Nephron (organoid): ENCODE measurements around the gene F2RL1.
A peak's percentile ranks its signal among the peaks of the same experiment; 100 is the strongest.
"Not testable (repeated sequence)": the region's sequence is repeated elsewhere in the genome, so short reads cannot be mapped to it uniquely, and the experiment has no call there.

Experiments used
- H3K27ac Mint-ChIP-seq, 3 experiments: 2 replicates each; pipeline ENCODE4 v1.8.0; 2020; ENCODE audit warnings: mixed read lengths in 3 of 3, mild to moderate bottlenecking in 2 of 3, moderate library complexity in 1 of 3
- H3K27me3 Mint-ChIP-seq: 2 replicates; pipeline ENCODE4 v1.8.0; 2021; ENCODE audit warnings: low read depth, mild to moderate bottlenecking, moderate library complexity, mixed read lengths
- H3K36me3 Mint-ChIP-seq: 2 replicates; pipeline ENCODE4 v1.8.0; 2020; ENCODE audit warnings: low read depth, mixed read lengths
- H3K4me1 Mint-ChIP-seq: 2 replicates; pipeline ENCODE4 v1.8.0; 2020; ENCODE audit warnings: mixed read lengths
- H3K4me3 Mint-ChIP-seq, 3 experiments: 2 replicates each; pipeline ENCODE4 v1.8.0; 2020; ENCODE audit warnings: mild to moderate bottlenecking in 3 of 3, mixed read lengths in 3 of 3, moderate library complexity in 2 of 3
- H3K9me3 Mint-ChIP-seq: 2 replicates; pipeline ENCODE4 v1.8.0; 2020; ENCODE audit warnings: mixed read lengths
- TF ChIP-seq, protein P1 (sequence below), 3 experiments: fragments of 200-600 bp; sonication (generic); IDR thresholded peaks; one replicate each; pipeline ENCODE4 v1.5.0; 2021; ENCODE audit warnings: antibody characterized with exemption in 3 of 3; ENCODE audit not compliant: unreplicated experiment in 3 of 3

Gene F2RL1

DNA sequence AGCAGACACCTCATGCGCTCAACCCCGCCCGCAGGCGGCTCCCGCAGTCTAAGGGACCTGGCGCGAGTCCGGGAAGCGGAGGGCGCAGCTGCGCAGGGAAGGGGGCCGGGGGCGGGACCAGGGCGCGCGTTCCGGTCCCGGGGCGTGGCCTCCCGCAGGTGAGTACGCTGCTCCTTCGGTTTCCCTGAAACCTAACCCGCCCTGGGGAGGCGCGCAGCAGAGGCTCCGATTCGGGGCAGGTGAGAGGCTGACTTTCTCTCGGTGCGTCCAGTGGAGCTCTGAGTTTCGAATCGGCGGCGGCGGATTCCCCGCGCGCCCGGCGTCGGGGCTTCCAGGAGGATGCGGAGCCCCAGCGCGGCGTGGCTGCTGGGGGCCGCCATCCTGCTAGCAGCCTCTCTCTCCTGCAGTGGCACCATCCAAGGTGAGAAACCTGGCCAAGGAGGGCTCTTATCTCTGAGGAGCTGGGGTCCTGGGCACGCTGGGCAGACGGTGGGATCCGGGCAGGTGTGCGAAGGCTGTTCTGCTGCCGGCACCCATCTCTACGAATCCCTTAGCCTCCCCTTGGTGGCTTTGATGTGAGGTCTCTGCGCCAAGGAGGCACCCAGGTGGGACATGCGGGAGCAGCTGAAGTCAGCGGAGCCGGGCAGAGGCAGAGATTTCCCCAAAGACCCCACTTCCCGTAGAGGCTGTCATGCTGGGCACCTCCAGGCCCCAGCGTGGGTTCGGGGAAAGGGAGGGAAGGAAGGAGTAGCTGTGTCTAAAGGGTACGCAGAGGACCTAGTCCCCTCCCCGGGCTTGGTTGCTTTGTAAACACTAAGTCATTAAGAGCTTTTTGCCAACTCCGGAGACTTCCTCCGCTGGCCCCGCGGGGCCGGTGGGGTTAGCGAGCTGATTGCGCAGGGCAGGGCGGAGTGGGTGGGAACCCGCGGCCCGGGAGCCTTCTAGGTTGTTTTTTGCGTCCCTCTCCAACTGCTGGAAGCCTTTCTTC lies at the start of gene F2RL1:
Gene F2RL1 (plus strand): TSS at position 187 of the 988 bp plus-strand sequence. CDS start 153 bp downstream, at position 340.
- no peaks in the 10 kb centered on the region for H3K9me3 Mint-ChIP-seq
- H3K4me3 Mint-ChIP-seq: peak within 1 kb of the TSS; percentile 80 to 84 (median 81)
- H3K27ac Mint-ChIP-seq: peak within 1 kb of the TSS; percentile 47 to 85 (median 73)
- H3K27me3 Mint-ChIP-seq: peaks cover 78% of the 10 kb centered on the region
- TF ChIP-seq, protein P1, sequence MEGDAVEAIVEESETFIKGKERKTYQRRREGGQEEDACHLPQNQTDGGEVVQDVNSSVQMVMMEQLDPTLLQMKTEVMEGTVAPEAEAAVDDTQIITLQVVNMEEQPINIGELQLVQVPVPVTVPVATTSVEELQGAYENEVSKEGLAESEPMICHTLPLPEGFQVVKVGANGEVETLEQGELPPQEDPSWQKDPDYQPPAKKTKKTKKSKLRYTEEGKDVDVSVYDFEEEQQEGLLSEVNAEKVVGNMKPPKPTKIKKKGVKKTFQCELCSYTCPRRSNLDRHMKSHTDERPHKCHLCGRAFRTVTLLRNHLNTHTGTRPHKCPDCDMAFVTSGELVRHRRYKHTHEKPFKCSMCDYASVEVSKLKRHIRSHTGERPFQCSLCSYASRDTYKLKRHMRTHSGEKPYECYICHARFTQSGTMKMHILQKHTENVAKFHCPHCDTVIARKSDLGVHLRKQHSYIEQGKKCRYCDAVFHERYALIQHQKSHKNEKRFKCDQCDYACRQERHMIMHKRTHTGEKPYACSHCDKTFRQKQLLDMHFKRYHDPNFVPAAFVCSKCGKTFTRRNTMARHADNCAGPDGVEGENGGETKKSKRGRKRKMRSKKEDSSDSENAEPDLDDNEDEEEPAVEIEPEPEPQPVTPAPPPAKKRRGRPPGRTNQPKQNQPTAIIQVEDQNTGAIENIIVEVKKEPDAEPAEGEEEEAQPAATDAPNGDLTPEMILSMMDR (IDR thresholded peaks at IDR 0.05; ENCODE audit: unreplicated experiment in 3 of 3): no peak
- peaks cover 5% of the 10 kb centered on the region for H3K4me1 Mint-ChIP-seq
- peaks cover 3% of the 10 kb centered on the region for H3K36me3 Mint-ChIP-seq

- not testable (repeated sequence) for H3K4me3 Mint-ChIP-seq, H3K27me3 Mint-ChIP-seq, H3K9me3 Mint-ChIP-seq, H3K4me1 Mint-ChIP-seq, H3K36me3 Mint-ChIP-seq
- H3K27ac Mint-ChIP-seq: peak overlapping the region in 1 of 3 experiments; percentile 62
These were observed 47.8 kb upstream of the F2RL1 start for GRCh38 chr5:76771041-76771440.

DNA sequence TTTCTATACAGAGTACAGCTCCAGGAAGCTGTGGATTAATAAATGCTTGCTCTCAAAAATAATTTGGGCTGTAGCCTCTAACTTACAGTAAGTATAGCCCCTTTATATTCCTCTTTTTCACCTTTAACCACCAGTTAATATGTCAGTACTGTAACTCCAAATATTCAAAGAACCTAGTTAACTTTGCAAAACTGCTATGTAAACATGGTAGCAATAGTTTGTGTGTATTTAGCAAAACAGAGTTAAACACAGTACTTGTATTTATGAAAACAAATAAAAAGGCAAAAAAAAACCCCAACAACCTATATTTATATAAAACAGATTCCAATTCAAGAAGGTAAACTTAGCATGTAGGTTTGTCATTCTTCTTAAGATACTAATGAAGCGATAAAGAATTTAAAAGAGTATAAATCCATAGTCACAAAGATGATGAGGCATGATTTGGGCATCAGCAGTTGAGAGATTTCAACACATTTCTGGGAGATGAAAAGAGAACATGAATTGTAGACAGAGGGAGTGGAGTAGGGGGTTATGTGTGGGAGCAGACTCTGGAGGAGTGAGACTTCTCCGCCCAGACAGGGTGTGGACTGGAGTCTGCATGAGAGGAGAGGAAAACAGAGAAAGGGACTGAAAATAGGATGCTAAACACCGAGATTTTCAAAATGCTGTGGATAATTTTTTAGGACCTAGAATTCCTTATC lies 47.0 kb upstream of the F2RL1 start:
- Mint-ChIP-seq H3K27ac (peak overlapping the region; percentile 20 to 54 (median 25)), H3K4me1 (peaks cover 9% of the 10 kb centered on the region), H3K9me3 (no peaks in the 10 kb centered on the region), H3K4me3 (peak overlapping the region in 1 of 3 experiments; percentile 20), H3K27me3 (no peaks in the 10 kb centered on the region), H3K36me3 (no peaks in the 10 kb centered on the region)
- TF ChIP-seq, protein P1 (IDR thresholded peaks at IDR 0.05; ENCODE audit: unreplicated experiment in 3 of 3): no peak

GRCh38 chr5:76775921-76776320 lies 42.9 kb upstream of the F2RL1 start:
- Mint-ChIP-seq H3K27me3 (no peaks in the 10 kb centered on the region), H3K36me3 (no peaks in the 10 kb centered on the region), H3K4me1 (peaks cover 9% of the 10 kb centered on the region), H3K27ac (no peak overlapping the region), H3K9me3 (no peaks in the 10 kb centered on the region), H3K4me3 (no peak overlapping the region)
- TF ChIP-seq, protein P1 (IDR thresholded peaks at IDR 0.05; ENCODE audit: unreplicated experiment in 3 of 3): no peak

DNA sequence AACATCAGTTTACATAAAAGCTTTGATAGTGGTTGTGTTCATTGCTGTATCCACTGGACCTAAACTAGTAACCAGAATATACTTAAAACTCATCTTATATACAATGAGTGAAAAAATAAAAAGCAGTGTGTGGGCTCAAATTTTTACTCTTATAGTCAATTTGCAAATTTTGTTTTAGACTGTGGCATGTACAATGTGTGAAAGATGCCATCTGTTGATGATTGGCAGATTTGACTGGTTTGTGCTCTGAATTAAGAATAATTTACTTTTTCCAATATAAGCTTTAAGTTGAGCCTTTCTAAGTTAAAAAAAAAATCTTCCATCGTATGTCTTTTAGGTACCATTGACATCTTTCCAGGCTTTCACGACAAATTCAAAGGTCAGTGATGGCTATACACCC lies 42.4 kb upstream of the F2RL1 start:
- H3K4me1 Mint-ChIP-seq: peaks cover 9% of the 10 kb centered on the region
- no peaks in the 10 kb centered on the region for H3K36me3 Mint-ChIP-seq
- no peaks in the 10 kb centered on the region for H3K9me3 Mint-ChIP-seq
- H3K27me3 Mint-ChIP-seq: no peaks in the 10 kb centered on the region
- TF ChIP-seq, protein P1 (IDR thresholded peaks at IDR 0.05; ENCODE audit: unreplicated experiment in 3 of 3): no peak
- H3K4me3 Mint-ChIP-seq: no peak overlapping the region
- H3K27ac Mint-ChIP-seq: no peak overlapping the region

GRCh38 chr5:76780616-76781015 lies 38.2 kb upstream of the F2RL1 start:
- H3K27ac Mint-ChIP-seq, H3K36me3 Mint-ChIP-seq, H3K27me3 Mint-ChIP-seq, H3K9me3 Mint-ChIP-seq, H3K4me3 Mint-ChIP-seq: not testable (repeated sequence)
- peaks cover 11% of the 10 kb centered on the region for H3K4me1 Mint-ChIP-seq
